ENCODE measurements around the gene TKFC. TPM values are rescaled to one million over a fixed set of nuclear protein-coding genes. Genes with fewer than 3 reads are reported as not detected.

TKFC gene
- total RNA-seq, 6 experiments from 2014 or later = 36.6 to 216 (median 124) TPM

- intact Hi-C loops (cut with DNase I) = no loop called here
- WGBS (ENCODE audit: insufficient coverage, low coverage, low lambda C conversion rate, missing lambda C conversion rate) = 80% methylated on average over 6 of the region's 6 CpGs
- Histone ChIP-seq H3K4me3 (no peak overlapping the region), H3K27me3 (no peaks in the 10 kb centered on the region), H3K4me1 (peaks cover 0 to 20% (median 0%) of the 10 kb centered on the region in 4 donors), H3K9me3 (no peaks in the 10 kb centered on the region), H3K36me3 (no peaks in the 10 kb centered on the region), H3K27ac (no peak overlapping the region)
- DNase-seq (no peak), ATAC-seq (no peak)
- no peak for TF ChIP-seq POLR2A (IDR thresholded peaks at IDR 0.05)
- TF ChIP-seq, protein P1, sequence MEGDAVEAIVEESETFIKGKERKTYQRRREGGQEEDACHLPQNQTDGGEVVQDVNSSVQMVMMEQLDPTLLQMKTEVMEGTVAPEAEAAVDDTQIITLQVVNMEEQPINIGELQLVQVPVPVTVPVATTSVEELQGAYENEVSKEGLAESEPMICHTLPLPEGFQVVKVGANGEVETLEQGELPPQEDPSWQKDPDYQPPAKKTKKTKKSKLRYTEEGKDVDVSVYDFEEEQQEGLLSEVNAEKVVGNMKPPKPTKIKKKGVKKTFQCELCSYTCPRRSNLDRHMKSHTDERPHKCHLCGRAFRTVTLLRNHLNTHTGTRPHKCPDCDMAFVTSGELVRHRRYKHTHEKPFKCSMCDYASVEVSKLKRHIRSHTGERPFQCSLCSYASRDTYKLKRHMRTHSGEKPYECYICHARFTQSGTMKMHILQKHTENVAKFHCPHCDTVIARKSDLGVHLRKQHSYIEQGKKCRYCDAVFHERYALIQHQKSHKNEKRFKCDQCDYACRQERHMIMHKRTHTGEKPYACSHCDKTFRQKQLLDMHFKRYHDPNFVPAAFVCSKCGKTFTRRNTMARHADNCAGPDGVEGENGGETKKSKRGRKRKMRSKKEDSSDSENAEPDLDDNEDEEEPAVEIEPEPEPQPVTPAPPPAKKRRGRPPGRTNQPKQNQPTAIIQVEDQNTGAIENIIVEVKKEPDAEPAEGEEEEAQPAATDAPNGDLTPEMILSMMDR (IDR thresholded peaks at IDR 0.05) = no peak
Measured at GRCh38 chr11:61357894-61358239, 24.8 kb downstream of the TKFC start.

DNA sequence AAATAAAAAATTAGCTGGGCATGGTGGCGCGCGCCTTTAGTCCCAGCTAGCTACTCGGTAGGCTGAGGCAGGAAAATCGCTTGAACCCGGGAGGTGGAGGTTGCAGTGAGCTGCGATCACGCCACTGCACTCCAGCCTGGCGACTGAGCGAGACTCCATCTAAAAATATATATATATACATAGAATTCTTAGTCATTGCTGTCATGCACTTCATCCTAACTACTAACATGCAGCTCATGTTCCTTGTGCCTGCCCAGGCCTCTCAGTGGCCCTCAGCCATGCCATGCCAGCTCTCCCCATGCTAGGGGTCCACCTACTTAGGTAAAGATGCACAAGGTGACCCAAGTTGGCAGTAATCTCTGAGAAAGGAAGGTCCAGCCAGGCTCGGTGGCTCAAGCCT is 25.5 kb downstream of the TKFC start:
- ATAC-seq = no peak
- intact Hi-C loops (cut with DNase I) = no loop called here
- H3K4me1 ChIP-seq = peaks cover 0 to 22% (median 6%) of the 10 kb centered on the region in 4 donors
- whole genome bisulfite sequencing (ENCODE audit: insufficient coverage, low coverage, low lambda C conversion rate, missing lambda C conversion rate) = 98% methylated on average over 10 of the region's 11 CpGs
- DNase-seq = no peak
- no peaks in the 10 kb centered on the region for H3K27me3 ChIP-seq
- H3K4me3 ChIP-seq = no peak overlapping the region
- H3K27ac ChIP-seq = no peak overlapping the region
- H3K36me3 ChIP-seq = no peaks in the 10 kb centered on the region
- no peaks in the 10 kb centered on the region for H3K9me3 ChIP-seq
- TF ChIP-seq, protein P1 (IDR thresholded peaks at IDR 0.05) = no peak
- no peak for TF ChIP-seq POLR2A (IDR thresholded peaks at IDR 0.05)

DNA sequence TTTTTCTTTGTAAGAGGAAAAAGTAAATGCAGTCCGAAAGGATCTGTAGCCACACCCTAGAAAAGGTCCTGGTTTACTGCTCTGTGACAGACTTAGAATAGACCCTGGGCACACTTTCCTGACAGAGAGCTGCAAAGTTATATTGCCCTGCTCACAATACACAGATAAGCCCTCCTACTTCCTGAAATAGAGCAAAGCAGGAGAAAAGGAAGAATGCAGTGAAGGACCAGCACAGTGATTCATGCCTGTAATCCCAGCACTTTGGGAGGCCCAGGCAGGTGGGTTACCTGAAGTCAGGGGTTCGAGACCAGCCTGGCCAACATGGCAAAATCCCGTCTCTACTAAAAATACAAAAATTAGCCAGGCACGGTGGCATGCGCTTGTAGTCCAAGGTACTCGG is 26.5 kb downstream of the TKFC start:
- WGBS (ENCODE audit: insufficient coverage, low coverage, low lambda C conversion rate, missing lambda C conversion rate) = 76% methylated on average over 6 of the region's 6 CpGs
- Histone ChIP-seq H3K27ac (no peak overlapping the region), H3K4me1 (peaks cover 0 to 25% (median 6%) of the 10 kb centered on the region in 4 donors), H3K9me3 (no peaks in the 10 kb centered on the region), H3K36me3 (peaks cover 0 to 5% (median 2%) of the 10 kb centered on the region in 4 donors), H3K27me3 (no peaks in the 10 kb centered on the region), H3K4me3 (no peak overlapping the region)
- no peak for DNase-seq
- intact Hi-C loops (cut with DNase I) = no loop called here
- no peak for ATAC-seq
- TF ChIP-seq POLR2A (IDR thresholded peaks at IDR 0.05) = no peak
- TF ChIP-seq, protein P1 (IDR thresholded peaks at IDR 0.05) = no peak

- Histone ChIP-seq H3K4me1 (peaks cover 0 to 26% (median 6%) of the 10 kb centered on the region in 4 donors), H3K9me3 (no peaks in the 10 kb centered on the region), H3K4me3 (peak overlapping the region; percentile 61 to 82 (median 81)), H3K27ac (peak overlapping the region; percentile 93 to 98 (median 95)), H3K36me3 (peaks cover 0 to 23% (median 5%) of the 10 kb centered on the region in 4 donors), H3K27me3 (no peaks in the 10 kb centered on the region)
- no peak for ATAC-seq
- 3% methylated on average over 10 of the region's 22 CpGs for WGBS (ENCODE audit: insufficient coverage, low coverage, low lambda C conversion rate, missing lambda C conversion rate)
- no peak for TF ChIP-seq POLR2A (IDR thresholded peaks at IDR 0.05)
- TF ChIP-seq, protein P1 (IDR thresholded peaks at IDR 0.05) = no peak
- intact Hi-C loops (cut with DNase I) = no loop called here
- DNase-seq = no peak
Measured at GRCh38 chr11:61361237-61361740, 28.3 kb downstream of the TKFC start.

Data from right lobe of liver (tissue), 6 donors.